Measurements from ENCODE around the gene SLC9A1.

The SLC9A1 gene

DNA sequence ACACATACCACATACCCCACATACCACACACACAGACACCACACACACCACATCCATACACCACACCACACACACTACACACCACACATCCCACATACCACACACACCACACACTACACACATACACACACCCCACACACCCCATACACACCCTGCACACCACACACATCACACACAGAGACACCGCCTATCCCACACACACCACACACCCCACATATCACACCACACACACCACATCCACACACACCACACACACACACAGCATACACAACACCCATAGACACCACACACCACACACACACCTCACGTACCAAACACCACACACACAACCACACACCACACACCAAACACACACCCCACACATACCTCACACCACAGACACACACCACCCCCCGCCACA lies 68.3 kb downstream of the SLC9A1 start:
- H3K9ac ChIP-seq (ENCODE audit: low read depth, low read length) = no peak overlapping the region
- H4K20me1 ChIP-seq (ENCODE audit: insufficient read depth, low read length) = no peaks in the 10 kb centered on the region; the same call in 1 of the 2 replicates
- H3K9me3 ChIP-seq (ENCODE audit: insufficient read depth, low read length, severe bottlenecking) = no peaks in the 10 kb centered on the region
- no peak for DNase-seq
- no peak overlapping the region for H3K4me3 ChIP-seq (ENCODE audit: low read depth in 1 of 2, low read length in 2 of 2)
- H3K27me3 ChIP-seq (ENCODE audit: insufficient read depth, low read length, poor library complexity) = no peaks in the 10 kb centered on the region
- H3K36me3 ChIP-seq (ENCODE audit: insufficient read depth, low read length) = no peaks in the 10 kb centered on the region
- no peak overlapping the region for H3K27ac ChIP-seq (ENCODE audit: low read length)
- no peaks in the 10 kb centered on the region for H3K79me2 ChIP-seq (ENCODE audit: insufficient read depth, low read length)
- TF ChIP-seq, protein P1, sequence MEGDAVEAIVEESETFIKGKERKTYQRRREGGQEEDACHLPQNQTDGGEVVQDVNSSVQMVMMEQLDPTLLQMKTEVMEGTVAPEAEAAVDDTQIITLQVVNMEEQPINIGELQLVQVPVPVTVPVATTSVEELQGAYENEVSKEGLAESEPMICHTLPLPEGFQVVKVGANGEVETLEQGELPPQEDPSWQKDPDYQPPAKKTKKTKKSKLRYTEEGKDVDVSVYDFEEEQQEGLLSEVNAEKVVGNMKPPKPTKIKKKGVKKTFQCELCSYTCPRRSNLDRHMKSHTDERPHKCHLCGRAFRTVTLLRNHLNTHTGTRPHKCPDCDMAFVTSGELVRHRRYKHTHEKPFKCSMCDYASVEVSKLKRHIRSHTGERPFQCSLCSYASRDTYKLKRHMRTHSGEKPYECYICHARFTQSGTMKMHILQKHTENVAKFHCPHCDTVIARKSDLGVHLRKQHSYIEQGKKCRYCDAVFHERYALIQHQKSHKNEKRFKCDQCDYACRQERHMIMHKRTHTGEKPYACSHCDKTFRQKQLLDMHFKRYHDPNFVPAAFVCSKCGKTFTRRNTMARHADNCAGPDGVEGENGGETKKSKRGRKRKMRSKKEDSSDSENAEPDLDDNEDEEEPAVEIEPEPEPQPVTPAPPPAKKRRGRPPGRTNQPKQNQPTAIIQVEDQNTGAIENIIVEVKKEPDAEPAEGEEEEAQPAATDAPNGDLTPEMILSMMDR (IDR thresholded peaks at IDR 0.05; ENCODE audit: borderline replicate concordance, extremely low read depth, low read length, poor library complexity, severe bottlenecking) = no peak
- TF ChIP-seq EZH2 (IDR thresholded peaks at IDR 0.05; ENCODE audit: borderline replicate concordance, low read depth, low read length, severe bottlenecking) = no peak
- H3K4me2 ChIP-seq (ENCODE audit: insufficient read depth, low read length) = no peak overlapping the region
- ATAC-seq (ENCODE audit: insufficient read depth, low read depth) = no peak
- H2AFZ ChIP-seq (ENCODE audit: low read depth, low read length) = no peak overlapping the region
- no peaks in the 10 kb centered on the region for H3K4me1 ChIP-seq (ENCODE audit: insufficient read depth, low read length)

DNA sequence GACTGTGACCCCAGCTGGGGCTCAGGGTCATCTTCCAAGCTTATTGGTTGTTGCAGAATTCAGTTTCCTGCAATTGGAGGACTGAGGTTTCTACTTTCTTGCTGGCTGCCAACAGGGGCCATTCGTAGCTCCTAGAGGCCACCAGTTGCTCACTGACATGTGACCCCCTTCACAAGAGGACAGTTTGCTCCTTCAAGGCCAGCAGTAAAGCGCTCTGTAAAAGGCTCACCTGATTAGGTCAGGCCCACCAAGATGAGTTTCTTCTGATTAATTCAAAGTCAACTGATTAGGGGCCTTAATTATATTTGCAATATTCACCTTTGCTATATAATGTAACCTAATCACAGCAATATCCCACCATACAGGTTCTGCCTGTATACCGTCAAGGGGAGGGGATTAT lies 68.9 kb downstream of the SLC9A1 start:
- Histone ChIP-seq H3K36me3 (ENCODE audit: insufficient read depth, low read length) (no peaks in the 10 kb centered on the region), H3K27ac (ENCODE audit: low read length) (no peak overlapping the region), H3K4me2 (ENCODE audit: insufficient read depth, low read length) (no peak overlapping the region), H3K79me2 (ENCODE audit: insufficient read depth, low read length) (no peaks in the 10 kb centered on the region), H4K20me1 (ENCODE audit: insufficient read depth, low read length) (no peaks in the 10 kb centered on the region; the same call in 1 of the 2 replicates), H3K4me3 (ENCODE audit: low read depth in 1 of 2, low read length in 2 of 2) (no peak overlapping the region), H3K4me1 (ENCODE audit: insufficient read depth, low read length) (no peaks in the 10 kb centered on the region), H3K9me3 (ENCODE audit: insufficient read depth, low read length, severe bottlenecking) (no peaks in the 10 kb centered on the region), H2AFZ (ENCODE audit: low read depth, low read length) (no peak overlapping the region), H3K27me3 (ENCODE audit: insufficient read depth, low read length, poor library complexity) (no peaks in the 10 kb centered on the region), H3K9ac (ENCODE audit: low read depth, low read length) (no peak overlapping the region)
- DNase-seq = no peak
- ATAC-seq (ENCODE audit: insufficient read depth, low read depth) = no peak
- TF ChIP-seq EZH2 (IDR thresholded peaks at IDR 0.05; ENCODE audit: borderline replicate concordance, low read depth, low read length, severe bottlenecking) = no peak
- TF ChIP-seq, protein P1 (IDR thresholded peaks at IDR 0.05; ENCODE audit: borderline replicate concordance, extremely low read depth, low read length, poor library complexity, severe bottlenecking) = no peak

DNA sequence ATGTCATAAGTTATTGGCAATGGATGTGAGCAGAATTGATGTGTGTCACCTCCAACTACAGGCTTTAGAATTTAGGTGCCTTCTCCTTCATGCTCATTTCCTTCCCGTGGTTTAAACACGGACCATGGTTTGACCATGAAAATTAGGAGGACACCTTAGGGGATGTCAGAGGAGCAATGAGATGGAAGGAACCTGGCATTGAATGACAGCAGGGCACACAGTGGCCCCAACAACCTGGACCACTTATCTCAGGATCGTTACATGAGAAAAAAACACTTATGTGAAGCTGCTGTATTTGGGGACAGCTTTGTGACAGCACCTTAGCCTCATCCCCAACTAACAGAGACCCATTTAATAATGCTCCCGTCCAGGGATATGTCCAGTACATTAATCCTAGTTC lies 70.8 kb downstream of the SLC9A1 start:
- Histone ChIP-seq H3K36me3 (ENCODE audit: insufficient read depth, low read length) (no peaks in the 10 kb centered on the region), H3K9ac (ENCODE audit: low read depth, low read length) (no peak overlapping the region), H3K4me2 (ENCODE audit: insufficient read depth, low read length) (no peak overlapping the region), H2AFZ (ENCODE audit: low read depth, low read length) (no peak overlapping the region), H3K4me1 (ENCODE audit: insufficient read depth, low read length) (no peaks in the 10 kb centered on the region), H3K4me3 (ENCODE audit: low read depth in 1 of 2, low read length in 2 of 2) (no peak overlapping the region), H3K79me2 (ENCODE audit: insufficient read depth, low read length) (no peaks in the 10 kb centered on the region), H3K27ac (ENCODE audit: low read length) (no peak overlapping the region), H4K20me1 (ENCODE audit: insufficient read depth, low read length) (no peaks in the 10 kb centered on the region; the same call in 1 of the 2 replicates), H3K9me3 (ENCODE audit: insufficient read depth, low read length, severe bottlenecking) (no peaks in the 10 kb centered on the region), H3K27me3 (ENCODE audit: insufficient read depth, low read length, poor library complexity) (no peaks in the 10 kb centered on the region)
- ATAC-seq (ENCODE audit: insufficient read depth, low read depth) (no peak), DNase-seq (no peak)
- TF ChIP-seq, protein P1 (IDR thresholded peaks at IDR 0.05; ENCODE audit: borderline replicate concordance, extremely low read depth, low read length, poor library complexity, severe bottlenecking) = no peak

DNA sequence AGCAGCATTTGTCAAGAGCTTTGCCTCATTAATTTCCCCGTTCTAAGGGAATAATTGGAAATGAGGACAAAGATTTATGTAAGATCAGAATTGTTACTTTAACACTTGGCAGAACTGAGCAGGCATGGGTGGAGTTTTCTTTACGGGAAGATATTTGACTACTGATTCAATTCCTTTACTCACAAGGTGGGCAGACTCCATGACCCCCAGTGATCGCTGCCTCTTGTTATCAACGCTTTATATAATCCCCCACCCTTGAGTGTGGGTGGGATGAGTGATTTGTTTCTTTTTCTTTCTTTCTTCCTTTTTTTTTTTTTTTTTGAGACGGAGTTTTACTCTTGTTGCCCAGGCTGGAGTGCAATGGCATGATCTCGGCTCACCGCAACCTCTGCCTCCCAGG lies 77.0 kb downstream of the SLC9A1 start:
- DNase-seq (no peak), ATAC-seq (ENCODE audit: insufficient read depth, low read depth) (no peak)
- Histone ChIP-seq H3K79me2 (ENCODE audit: insufficient read depth, low read length) (no peaks in the 10 kb centered on the region), H3K4me1 (ENCODE audit: insufficient read depth, low read length) (no peaks in the 10 kb centered on the region), H4K20me1 (ENCODE audit: insufficient read depth, low read length) (no peaks in the 10 kb centered on the region), H3K27me3 (ENCODE audit: insufficient read depth, low read length, poor library complexity) (no peaks in the 10 kb centered on the region), H3K4me2 (ENCODE audit: insufficient read depth, low read length) (no peak overlapping the region), H3K4me3 (ENCODE audit: low read depth in 1 of 2, low read length in 2 of 2) (no peak overlapping the region), H3K9me3 (ENCODE audit: insufficient read depth, low read length, severe bottlenecking) (no peaks in the 10 kb centered on the region), H3K36me3 (ENCODE audit: insufficient read depth, low read length) (no peaks in the 10 kb centered on the region), H3K27ac (ENCODE audit: low read length) (no peak overlapping the region), H2AFZ (ENCODE audit: low read depth, low read length) (no peak overlapping the region), H3K9ac (ENCODE audit: low read depth, low read length) (no peak overlapping the region)
- no peak for TF ChIP-seq EZH2 (IDR thresholded peaks at IDR 0.05; ENCODE audit: borderline replicate concordance, low read depth, low read length, severe bottlenecking)
- TF ChIP-seq, protein P1 (IDR thresholded peaks at IDR 0.05; ENCODE audit: borderline replicate concordance, extremely low read depth, low read length, poor library complexity, severe bottlenecking) = no peak

Data from DND-41 (cell line).